ENCODE data around the gene HMGCL.
"Not testable (repeated sequence)": the region's sequence is repeated elsewhere in the genome, so short reads cannot be mapped to it uniquely, and the experiment has no call there.

Gene HMGCL

GRCh38 chr1:23790696-23791515 is 34.3 kb downstream of the HMGCL start, which contains the start of gene LYPLA2:
TSS of gene LYPLA2 (plus strand) at chr1:23791145. CDS start at chr1:23792683, 1,538 bp downstream.
- peak; percentile 93 for DNase-seq (ENCODE audit: low spot score)
- in situ Hi-C loops (cut with MboI; ENCODE audit: low pct_unique_long_range_greater_than_20kb, low sequenced_read_pairs, unreplicated experiment), result no loop called here
- no peak for TF ChIP-seq CTCF (IDR thresholded peaks at IDR 0.05; ENCODE audit: extremely low read depth, insufficient read depth, missing control alignments)

GRCh38 chr1:23788695-23789094 is 36.5 kb downstream of the HMGCL start:
- TF ChIP-seq CTCF (IDR thresholded peaks at IDR 0.05; ENCODE audit: extremely low read depth, insufficient read depth, missing control alignments), result no peak
- in situ Hi-C loops (cut with MboI; ENCODE audit: low pct_unique_long_range_greater_than_20kb, low sequenced_read_pairs, unreplicated experiment), result no loop called here
- DNase-seq (ENCODE audit: low spot score), result no peak

GRCh38 chr1:23787701-23788100 is 37.5 kb downstream of the HMGCL start:
- no peak for DNase-seq (ENCODE audit: low spot score)
- no peak for TF ChIP-seq CTCF (IDR thresholded peaks at IDR 0.05; ENCODE audit: extremely low read depth, insufficient read depth, missing control alignments)
- in situ Hi-C loops (cut with MboI; ENCODE audit: low pct_unique_long_range_greater_than_20kb, low sequenced_read_pairs, unreplicated experiment), result no loop called here

GRCh38 chr1:23784846-23785245 is 40.4 kb downstream of the HMGCL start:
- in situ Hi-C loops (cut with MboI; ENCODE audit: low pct_unique_long_range_greater_than_20kb, low sequenced_read_pairs, unreplicated experiment), result no loop called here

GRCh38 chr1:23783141-23783540 is 42.1 kb downstream of the HMGCL start:
- in situ Hi-C loops (cut with MboI; ENCODE audit: low pct_unique_long_range_greater_than_20kb, low sequenced_read_pairs, unreplicated experiment); DNase-seq (ENCODE audit: low spot score): not testable (repeated sequence)

More at GRCh38 chr1:23784846-23785245, 40.4 kb downstream of the HMGCL start:
- TF ChIP-seq CTCF (IDR thresholded peaks at IDR 0.05; ENCODE audit: extremely low read depth, insufficient read depth, missing control alignments), result no peak
- DNase-seq (ENCODE audit: low spot score), result no peak

- DNase-seq (ENCODE audit: low spot score), result no peak
- in situ Hi-C loops (cut with MboI; ENCODE audit: low pct_unique_long_range_greater_than_20kb, low sequenced_read_pairs, unreplicated experiment), result no loop called here
- no peak for TF ChIP-seq CTCF (IDR thresholded peaks at IDR 0.05; ENCODE audit: extremely low read depth, insufficient read depth, missing control alignments)
Observed at GRCh38 chr1:23779826-23780371, 45.3 kb downstream of the HMGCL start.
